Measurements from ENCODE around the gene MVD. TPM values are rescaled to one million over a fixed set of nuclear protein-coding genes. Genes with fewer than 3 reads are reported as not detected.

MVD gene
- 27.3 TPM for polyA plus RNA-seq (ENCODE audit: insufficient read length)

- peak; percentile 98 for DNase-seq
Observed at GRCh38 chr16:88662843-88663606, at the start of gene MVD. TSS of gene MVD (minus strand) at chr16:88663091. CDS start at chr16:88663080, 11 bp downstream.

GRCh38 chr16:88712362-88712979, 49.6 kb upstream of the MVD start:
- no peak for DNase-seq

GRCh38 chr16:88711750-88712340, 49.0 kb upstream of the MVD start:
- DNase-seq, result no peak

GRCh38 chr16:88710556-88710955, 47.7 kb upstream of the MVD start:
- DNase-seq, result no peak

GRCh38 chr16:88706965-88707826, 44.3 kb upstream of the MVD start:
- no peak for DNase-seq

- peak; percentile 95 for DNase-seq
Observed at GRCh38 chr16:88706229-88706964, 43.5 kb upstream of the MVD start, which contains the start of the genes CTU2 and RNF166. TSS of gene CTU2 (plus strand) at chr16:88706503. CDS start at chr16:88706531, 28 bp downstream. TSS of gene RNF166 (minus strand) at chr16:88706408. CDS start at chr16:88706325, 83 bp downstream.

GRCh38 chr16:88705801-88706228, 42.9 kb upstream of the MVD start:
- no peak for DNase-seq

- no peak for DNase-seq
Observed at GRCh38 chr16:88705076-88705684, 42.3 kb upstream of the MVD start.

- DNase-seq, result no peak
Observed at GRCh38 chr16:88703486-88704309, 40.8 kb upstream of the MVD start.

- no peak for DNase-seq
Observed at GRCh38 chr16:88702371-88703210, 39.7 kb upstream of the MVD start.

GRCh38 chr16:88701581-88702370, 38.9 kb upstream of the MVD start:
- DNase-seq, result no peak

GRCh38 chr16:88700636-88701482, 38.0 kb upstream of the MVD start:
- DNase-seq, result peak; percentile 64

- no peak for DNase-seq
Observed at GRCh38 chr16:88700322-88700635, 37.4 kb upstream of the MVD start.

GRCh38 chr16:88699180-88699579, 36.3 kb upstream of the MVD start:
- no peak for DNase-seq

- no peak for DNase-seq
Observed at GRCh38 chr16:88698646-88699045, 35.8 kb upstream of the MVD start.

- DNase-seq, result no peak
Observed at GRCh38 chr16:88697831-88698615, 35.1 kb upstream of the MVD start.

Measured in hindlimb muscle (tissue), 1 donor.